Coronary artery (tissue), 2 donors: ENCODE data around the gene KIF2C.
A peak's percentile ranks its signal among the peaks of the same experiment; 100 is the strongest.

Source experiments
- DNase-seq: peaks from one replicate; pipeline ENCODE4 v3.0.0-alpha.2; 2017; ENCODE audit warnings: low spot score
- H3K27ac ChIP-seq, 2 donors: fragments of 200-600 bp; sonication (generic); one replicate each; pipeline ENCODE4 v1.5.1; 2016 to 2019
- H3K4me3 ChIP-seq: fragments of 200-600 bp; sonication (generic); 2 replicates; pipeline ENCODE4 v1.5.1; 2016; ENCODE audit warnings: mild to moderate bottlenecking, moderate library complexity
- TF ChIP-seq, protein P1 (sequence below): fragments of 200-600 bp; sonication (generic); IDR thresholded peaks from one replicate; pipeline ENCODE4 v1.5.1; 2019; ENCODE audit warnings: antibody characterized with exemption

KIF2C gene

DNA sequence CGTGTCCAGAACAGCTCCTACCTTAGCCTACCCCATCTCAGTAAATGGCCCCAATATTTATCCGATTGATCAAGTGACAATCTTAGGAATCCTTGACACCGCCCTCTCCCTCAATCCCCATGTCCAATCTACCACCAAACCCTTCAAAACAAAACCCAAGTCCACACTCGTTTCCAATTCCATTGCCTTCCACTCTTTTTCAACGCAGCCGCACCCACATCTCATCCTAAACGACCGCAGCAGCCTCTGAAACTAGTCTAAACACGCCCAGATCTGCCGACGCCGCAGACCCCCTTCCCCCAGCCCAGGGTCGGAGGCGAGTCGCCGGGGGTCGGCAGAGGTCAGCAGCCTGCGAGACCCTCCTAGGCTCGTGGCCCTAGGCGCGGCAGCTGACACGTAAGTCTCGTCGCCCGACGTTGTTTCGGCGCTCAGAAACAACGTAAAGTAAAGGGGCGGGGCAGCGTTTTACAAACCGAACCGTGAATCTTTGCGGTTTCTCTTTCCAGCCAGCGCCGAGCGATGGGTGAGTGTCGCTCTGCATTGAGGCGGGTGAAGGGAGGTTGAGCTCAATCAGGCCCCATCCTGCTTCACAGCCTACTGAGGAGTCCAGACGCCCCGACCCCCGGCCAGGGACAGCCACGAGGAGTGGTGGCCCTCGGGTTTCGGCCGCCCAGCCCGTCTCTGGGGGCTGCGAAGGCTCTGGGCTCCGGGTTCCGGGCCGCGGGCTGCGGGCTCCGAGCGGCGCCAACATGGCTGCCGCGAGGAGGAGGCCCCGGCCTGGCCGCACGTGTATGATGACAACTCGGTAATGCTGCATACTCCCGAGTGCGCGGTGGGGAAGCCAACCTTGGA lies 35.7 kb downstream of the KIF2C start, which contains the start of gene RPS8:
Gene RPS8 (plus strand): TSS at position 463 of the 852 bp plus-strand sequence. CDS start 57 bp downstream, at position 520.
- H3K27ac ChIP-seq, result peak within 1 kb of the TSS; percentile 95 to 99
- H3K4me3 ChIP-seq, result peak within 1 kb of the TSS; percentile 93
- TF ChIP-seq, protein P1, sequence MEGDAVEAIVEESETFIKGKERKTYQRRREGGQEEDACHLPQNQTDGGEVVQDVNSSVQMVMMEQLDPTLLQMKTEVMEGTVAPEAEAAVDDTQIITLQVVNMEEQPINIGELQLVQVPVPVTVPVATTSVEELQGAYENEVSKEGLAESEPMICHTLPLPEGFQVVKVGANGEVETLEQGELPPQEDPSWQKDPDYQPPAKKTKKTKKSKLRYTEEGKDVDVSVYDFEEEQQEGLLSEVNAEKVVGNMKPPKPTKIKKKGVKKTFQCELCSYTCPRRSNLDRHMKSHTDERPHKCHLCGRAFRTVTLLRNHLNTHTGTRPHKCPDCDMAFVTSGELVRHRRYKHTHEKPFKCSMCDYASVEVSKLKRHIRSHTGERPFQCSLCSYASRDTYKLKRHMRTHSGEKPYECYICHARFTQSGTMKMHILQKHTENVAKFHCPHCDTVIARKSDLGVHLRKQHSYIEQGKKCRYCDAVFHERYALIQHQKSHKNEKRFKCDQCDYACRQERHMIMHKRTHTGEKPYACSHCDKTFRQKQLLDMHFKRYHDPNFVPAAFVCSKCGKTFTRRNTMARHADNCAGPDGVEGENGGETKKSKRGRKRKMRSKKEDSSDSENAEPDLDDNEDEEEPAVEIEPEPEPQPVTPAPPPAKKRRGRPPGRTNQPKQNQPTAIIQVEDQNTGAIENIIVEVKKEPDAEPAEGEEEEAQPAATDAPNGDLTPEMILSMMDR, result no peak
- peak; percentile 95 for DNase-seq

DNA sequence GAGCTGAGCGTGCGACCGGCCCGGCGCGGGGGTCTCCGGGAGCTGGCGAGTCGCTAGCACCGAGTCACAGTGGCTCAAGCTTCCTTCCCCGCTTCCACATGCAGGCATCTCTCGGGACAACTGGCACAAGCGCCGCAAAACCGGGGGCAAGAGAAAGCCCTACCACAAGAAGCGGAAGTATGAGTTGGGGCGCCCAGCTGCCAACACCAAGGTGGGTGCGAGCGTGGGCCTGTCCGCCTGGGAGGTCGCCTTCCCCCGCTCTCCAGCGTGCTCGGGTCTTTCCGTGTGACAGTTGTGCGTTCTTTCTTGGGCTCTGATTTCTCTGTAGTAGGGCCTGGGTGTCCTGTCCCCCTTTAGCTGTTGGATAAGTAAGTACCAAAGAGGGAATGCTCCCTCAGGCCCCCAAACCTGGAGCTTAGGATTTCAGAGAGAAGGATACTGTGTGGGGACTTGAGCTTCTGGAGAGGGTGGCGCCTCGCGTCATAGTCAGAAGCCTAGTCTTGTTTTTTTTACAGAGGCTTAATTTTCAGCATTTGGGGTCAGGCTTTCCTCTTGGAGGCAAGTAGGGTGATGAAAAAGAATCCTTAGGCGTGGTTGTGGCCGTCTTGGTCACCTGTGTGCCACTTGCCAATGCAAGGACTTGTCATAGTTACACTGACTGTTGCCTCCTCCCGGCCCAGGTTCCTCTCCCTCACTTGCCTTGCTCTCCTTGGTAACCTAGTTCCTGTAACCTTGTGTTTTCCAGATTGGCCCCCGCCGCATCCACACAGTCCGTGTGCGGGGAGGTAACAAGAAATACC lies 36.5 kb downstream of the KIF2C start:
- TF ChIP-seq, protein P1, result no peak
- Histone ChIP-seq H3K27ac (peak overlapping the region; percentile 95 to 99), H3K4me3 (peak overlapping the region; percentile 93)
- DNase-seq, result no peak

DNA sequence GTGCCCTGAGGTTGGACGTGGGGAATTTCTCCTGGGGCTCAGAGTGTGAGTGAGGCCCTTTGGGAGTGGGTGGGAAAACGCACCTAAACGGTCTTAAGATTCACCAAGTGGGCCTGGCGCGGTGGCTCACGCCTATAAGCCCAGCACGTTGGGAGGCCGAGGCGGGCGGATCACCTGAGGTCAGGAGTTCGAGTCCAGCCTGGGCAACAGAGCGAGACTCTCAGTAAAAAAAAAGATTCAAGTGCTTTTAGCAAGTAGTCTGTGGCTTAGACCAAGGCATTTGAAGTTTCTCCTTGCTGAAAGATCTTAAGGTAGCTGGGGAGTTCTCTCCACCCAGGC lies 37.1 kb downstream of the KIF2C start:
- TF ChIP-seq, protein P1, result no peak
- DNase-seq, result no peak
- H3K27ac ChIP-seq, result peak overlapping the region; percentile 95 to 99
- H3K4me3 ChIP-seq, result peak overlapping the region; percentile 93

DNA sequence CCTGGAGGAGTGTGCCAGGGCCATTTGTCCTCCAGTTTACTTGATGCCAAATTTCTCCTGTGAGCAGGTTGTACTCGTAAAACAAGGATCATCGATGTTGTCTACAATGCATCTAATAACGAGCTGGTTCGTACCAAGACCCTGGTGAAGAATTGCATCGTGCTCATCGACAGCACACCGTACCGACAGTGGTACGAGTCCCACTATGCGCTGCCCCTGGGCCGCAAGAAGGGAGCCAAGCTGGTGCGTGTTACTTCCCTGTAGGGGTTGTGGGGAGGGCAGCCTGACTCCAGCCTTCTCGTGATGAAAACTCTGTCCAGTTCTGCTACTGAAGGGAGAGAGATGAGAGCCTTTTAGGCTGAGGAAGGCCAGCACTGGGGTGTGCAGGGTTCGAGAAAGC lies 37.9 kb downstream of the KIF2C start:
- Histone ChIP-seq H3K4me3 (peak overlapping the region; percentile 93), H3K27ac (no peak overlapping the region)
- no peak for DNase-seq
- TF ChIP-seq, protein P1, result no peak

DNA sequence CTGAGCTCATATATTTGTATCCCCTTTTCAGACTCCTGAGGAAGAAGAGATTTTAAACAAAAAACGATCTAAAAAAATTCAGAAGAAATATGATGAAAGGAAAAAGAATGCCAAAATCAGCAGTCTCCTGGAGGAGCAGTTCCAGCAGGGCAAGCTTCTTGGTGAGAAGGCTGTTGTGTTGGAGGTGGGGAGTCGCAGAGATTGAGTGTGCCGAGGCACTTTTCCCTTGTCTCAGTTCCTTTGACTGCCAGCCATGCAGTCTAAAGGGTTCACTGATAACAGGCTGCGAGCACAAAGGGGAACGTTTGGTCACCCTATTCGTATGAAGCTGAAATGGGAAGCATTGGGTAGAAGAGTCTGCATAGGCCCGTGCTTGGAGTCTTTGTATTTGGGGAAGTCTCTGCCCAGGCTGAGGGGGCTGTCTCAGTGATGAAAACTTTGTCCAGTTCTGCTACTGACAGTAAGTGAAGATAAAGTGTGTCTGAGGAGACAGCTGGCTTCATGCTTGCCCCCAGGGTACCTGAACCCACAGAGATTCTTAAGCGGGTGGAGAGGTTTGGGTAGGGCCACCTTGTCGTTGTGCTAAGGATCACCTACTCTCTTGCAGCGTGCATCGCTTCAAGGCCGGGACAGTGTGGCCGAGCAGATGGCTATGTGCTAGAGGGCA lies 38.5 kb downstream of the KIF2C start:
- H3K27ac ChIP-seq, result no peak overlapping the region
- DNase-seq, result no peak
- no peak overlapping the region for H3K4me3 ChIP-seq
- TF ChIP-seq, protein P1, result no peak

DNA sequence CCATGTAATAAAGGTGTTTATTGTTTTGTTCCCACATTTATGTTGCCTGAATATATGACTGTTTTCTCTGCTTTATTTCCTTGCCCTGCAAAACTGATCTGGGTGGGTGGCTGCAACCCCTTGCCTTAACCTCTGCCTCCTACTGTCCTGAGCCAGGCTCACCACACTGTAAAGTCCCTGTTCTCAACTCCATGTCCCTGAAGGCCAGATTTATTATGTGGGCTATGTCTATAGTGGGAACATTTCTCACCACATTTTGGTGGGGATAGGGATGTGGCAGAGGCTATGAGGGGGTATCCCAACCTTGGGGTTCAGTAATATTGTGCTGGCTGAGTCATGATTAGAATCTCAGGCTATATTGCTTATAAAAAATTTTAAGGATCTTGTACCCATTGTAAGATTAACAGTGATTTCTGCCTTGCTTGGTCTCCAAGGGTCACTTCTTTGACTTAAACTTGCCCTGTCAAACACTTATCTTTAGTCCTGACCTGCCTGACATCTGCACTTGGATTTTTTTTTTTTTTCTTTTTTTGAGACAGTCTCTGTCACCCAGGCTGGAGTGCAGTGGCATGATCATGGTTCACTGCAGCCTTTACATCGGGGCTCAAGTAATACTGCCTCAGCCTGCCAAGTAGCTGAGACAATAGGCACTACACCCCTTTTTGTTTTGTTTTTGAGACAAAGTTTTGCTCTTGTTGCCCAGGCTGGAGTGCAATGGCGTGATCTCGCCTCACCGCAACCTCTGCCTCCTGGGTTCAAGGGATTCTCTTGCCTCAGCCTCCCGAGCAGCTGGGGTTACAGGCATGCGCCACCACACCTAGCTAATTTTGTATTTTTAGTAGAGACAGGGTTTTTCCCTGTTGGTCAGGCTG lies 39.3 kb downstream of the KIF2C start:
- Histone ChIP-seq H3K27ac (no peak overlapping the region), H3K4me3 (no peak overlapping the region)
- DNase-seq, result no peak
- TF ChIP-seq, protein P1, result no peak
